ENCODE results near the gene RRBP1. TPM values are rescaled to one million over a fixed set of nuclear protein-coding genes. Genes with fewer than 3 reads are reported as not detected.
A peak's percentile ranks its signal among the peaks of the same experiment; 100 is the strongest.

The RRBP1 gene
- total and polyA plus RNA-seq, 12 donors = 23.5 to 71.3 (median 29.7) TPM

DNA sequence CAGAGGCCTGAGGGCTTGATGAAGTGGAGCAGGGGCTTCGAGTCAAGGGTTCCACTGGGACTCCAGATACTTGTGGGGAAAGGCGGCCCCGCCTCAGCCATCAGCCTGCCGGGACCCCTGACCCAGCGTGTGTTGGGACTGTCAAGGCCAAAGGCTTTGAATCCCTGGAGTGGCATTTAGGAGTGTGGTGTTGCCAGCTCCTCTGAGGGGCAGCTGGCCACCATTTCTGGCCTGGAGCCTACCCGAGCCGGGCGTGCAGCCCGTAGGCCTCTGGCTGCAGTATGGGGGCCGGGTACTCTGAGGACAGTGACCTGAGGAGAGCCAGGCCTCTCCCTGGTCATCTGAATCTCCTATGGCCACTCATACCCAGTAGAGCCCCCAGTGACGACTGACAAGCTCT, 40.0 kb downstream of the RRBP1 start:
- Histone ChIP-seq H3K9me3 (no peaks in the 10 kb centered on the region), H3K27ac (peak overlapping the region in 4 of 10 donors; percentile 11 to 76 (median 39)), H3K36me3 (peaks cover 0 to 84% (median 5%) of the 10 kb centered on the region in 9 donors), H3K27me3 (no peaks in the 10 kb centered on the region), H3K4me3 (no peak overlapping the region), H3K4me1 (peaks cover 16 to 87% (median 53%) of the 10 kb centered on the region in 9 donors)
- 83 to 84% methylated on average over 11 of the region's 11 CpGs for WGBS, 2 donors
- peak in 3 of 8 donors; percentile 10 to 66 (median 18) for ATAC-seq
- no peak for TF ChIP-seq CTCF (IDR thresholded peaks at IDR 0.05)
- intact Hi-C loops (cut with DNase I) = no loop called here
- no peak for DNase-seq

GRCh38 chr20:17641520-17641964, 40.5 kb downstream of the RRBP1 start:
- H3K27ac ChIP-seq = peak overlapping the region in 4 of 10 donors; percentile 11 to 76 (median 39)
- DNase-seq (no peak), ATAC-seq (peak in 1 of 8 donors; percentile 37)
- no peak for TF ChIP-seq CTCF (IDR thresholded peaks at IDR 0.05)
- no peaks in the 10 kb centered on the region for H3K27me3 ChIP-seq
- no peak overlapping the region for H3K4me3 ChIP-seq
- WGBS, 2 donors = 75 to 86% methylated on average over 18 of the region's 18 CpGs
- H3K36me3 ChIP-seq = peaks cover 0 to 89% (median 5%) of the 10 kb centered on the region in 9 donors
- intact Hi-C loops (cut with DNase I) = no loop called here
- H3K9me3 ChIP-seq = no peaks in the 10 kb centered on the region
- H3K4me1 ChIP-seq = peaks cover 16 to 87% (median 53%) of the 10 kb centered on the region in 9 donors

GRCh38 chr20:17640875-17641378, 41.1 kb downstream of the RRBP1 start:
- Histone ChIP-seq H3K27me3 (no peaks in the 10 kb centered on the region), H3K4me3 (no peak overlapping the region), H3K4me1 (peaks cover 20 to 87% (median 51%) of the 10 kb centered on the region in 9 donors), H3K36me3 (peaks cover 0 to 90% (median 5%) of the 10 kb centered on the region in 9 donors), H3K9me3 (no peaks in the 10 kb centered on the region), H3K27ac (no peak overlapping the region)
- 91% methylated on average over 14 of the region's 14 CpGs for WGBS, 2 donors
- ATAC-seq = no peak
- DNase-seq = no peak
- TF ChIP-seq CTCF (IDR thresholded peaks at IDR 0.05) = no peak
- intact Hi-C loops (cut with DNase I) = no loop called here

DNA sequence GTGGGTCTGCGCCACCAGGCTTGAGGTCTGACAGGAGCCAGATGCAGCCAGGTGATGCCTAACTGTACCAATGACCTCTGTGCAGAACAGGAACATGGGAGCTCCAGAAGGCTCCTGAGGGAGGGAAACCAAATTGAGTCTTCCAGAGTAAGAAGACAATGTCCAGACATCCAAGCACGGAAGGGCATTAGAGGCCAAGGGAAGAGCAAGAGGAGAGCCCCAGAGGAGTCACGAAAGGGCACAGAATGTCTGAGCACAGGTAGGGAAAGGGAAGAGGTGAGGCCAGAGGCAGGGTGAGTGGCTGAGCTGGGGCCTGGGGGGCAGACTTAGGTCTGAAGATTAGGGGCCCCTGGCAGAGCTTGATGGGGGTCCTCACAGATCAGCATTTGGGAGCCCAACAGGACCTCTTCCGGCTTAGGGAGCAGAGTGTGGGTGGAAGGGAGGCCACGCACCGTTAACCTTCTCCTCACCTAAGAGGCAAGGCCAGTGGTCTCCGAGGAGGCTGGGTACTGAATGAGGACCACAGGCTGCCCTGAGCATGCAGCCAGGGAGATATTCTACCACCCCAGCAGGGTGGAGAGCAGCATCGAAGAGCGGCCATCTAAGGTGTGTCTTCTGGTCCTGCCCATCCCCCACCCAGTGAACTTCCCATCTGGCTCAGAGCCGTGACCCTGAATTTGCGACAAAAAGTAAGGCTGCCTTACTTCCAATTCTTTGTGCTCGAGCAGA, 41.7 kb downstream of the RRBP1 start:
- H3K27ac ChIP-seq = no peak overlapping the region
- intact Hi-C loops (cut with DNase I) = no loop called here
- H3K4me1 ChIP-seq = peaks cover 21 to 88% (median 48%) of the 10 kb centered on the region in 9 donors

More for the DNA sequence above, 41.7 kb downstream of the RRBP1 start:
- Histone ChIP-seq H3K4me3 (no peak overlapping the region), H3K27me3 (no peaks in the 10 kb centered on the region), H3K36me3 (peaks cover 0 to 93% (median 5%) of the 10 kb centered on the region in 9 donors), H3K9me3 (no peaks in the 10 kb centered on the region)
- 87 to 88% methylated on average over 12 of the region's 12 CpGs for WGBS, 2 donors
- DNase-seq (no peak), ATAC-seq (no peak)
- no peak for TF ChIP-seq CTCF (IDR thresholded peaks at IDR 0.05)
